GM23248 (cell line): ENCODE results near the gene CMKLR1.

Experiments
- EZH2 ChIP-seq: fragments of 200-600 bp; sonication (generic); IDR thresholded peaks from 2 replicates; pipeline ENCODE4 v1.6.1; 2018; ENCODE audit warnings: antibody characterized with exemption, mild to moderate bottlenecking; ENCODE audit not compliant: insufficient read depth, poor library complexity, severe bottlenecking
- EZH2phosphoT487 ChIP-seq: fragments of 200-600 bp; sonication (generic); IDR thresholded peaks from 2 replicates; pipeline ENCODE4 v1.6.1; 2018; ENCODE audit warnings: antibody characterized with exemption, moderate library complexity, mild to moderate bottlenecking, low read depth; ENCODE audit not compliant: insufficient read depth

- TF ChIP-seq EZH2 (no peak), EZH2phosphoT487 (no peak)
Observed at GRCh38 chr12:108277613-108278012, 61.5 kb downstream of the CMKLR1 start.
